ENCODE results near the gene CDON.

CDON gene

GRCh38 chr11:126095745-126096144 lies 33.1 kb upstream of the CDON start:
- no peak for DNase-seq (ENCODE audit: low read depth)
- TF ChIP-seq CTCF (IDR thresholded peaks at IDR 0.05; ENCODE audit: low read length, missing control alignments) = no peak
- H3K4me3 ChIP-seq (replicated peaks; ENCODE audit: low read depth, low read length) = no peak overlapping the region

GRCh38 chr11:126090452-126090851 lies 27.8 kb upstream of the CDON start:
- H3K4me3 ChIP-seq (replicated peaks; ENCODE audit: low read depth, low read length) = no peak overlapping the region
- no peak for DNase-seq (ENCODE audit: low read depth)
- no peak for TF ChIP-seq CTCF (IDR thresholded peaks at IDR 0.05; ENCODE audit: low read length, missing control alignments)

- TF ChIP-seq CTCF (IDR thresholded peaks at IDR 0.05; ENCODE audit: low read length, missing control alignments) = no peak
- DNase-seq (ENCODE audit: low read depth) = no peak
- no peak overlapping the region for H3K4me3 ChIP-seq (replicated peaks; ENCODE audit: low read depth, low read length)
Observed at GRCh38 chr11:126088999-126089398, 26.3 kb upstream of the CDON start.

- TF ChIP-seq CTCF (IDR thresholded peaks at IDR 0.05; ENCODE audit: low read length, missing control alignments) = no peak
- no peak overlapping the region for H3K4me3 ChIP-seq (replicated peaks; ENCODE audit: low read depth, low read length)
- no peak for DNase-seq (ENCODE audit: low read depth)
Observed at GRCh38 chr11:126086248-126086647, 23.6 kb upstream of the CDON start.

- DNase-seq (ENCODE audit: low read depth) = no peak
- no peak overlapping the region for H3K4me3 ChIP-seq (replicated peaks; ENCODE audit: low read depth, low read length)
- no peak for TF ChIP-seq CTCF (IDR thresholded peaks at IDR 0.05; ENCODE audit: low read length, missing control alignments)
Observed at GRCh38 chr11:126084608-126084912, 21.9 kb upstream of the CDON start.

- DNase-seq (ENCODE audit: low read depth) = no peak
- no peak overlapping the region for H3K4me3 ChIP-seq (replicated peaks; ENCODE audit: low read depth, low read length)
- TF ChIP-seq CTCF (IDR thresholded peaks at IDR 0.05; ENCODE audit: low read length, missing control alignments) = no peak
Observed at GRCh38 chr11:126083829-126084607, 21.4 kb upstream of the CDON start.

All from fibroblast of pulmonary artery (primary cell).